Stimulated activated CD8-positive, alpha-beta memory T cell treated with anti-CD3 and anti-CD28 coated beads, Interleukin-12 subunit alpha, Interleukin-12 subunit beta, amount 100 ng/mL, for 4 hours (primary cell): ENCODE results near the gene UNC5CL.

Source experiments
- DNase-seq: peaks from one replicate; pipeline ENCODE4 v3.0.0-alpha.2; 2020; ENCODE audit warnings: low read depth

Gene UNC5CL

DNA sequence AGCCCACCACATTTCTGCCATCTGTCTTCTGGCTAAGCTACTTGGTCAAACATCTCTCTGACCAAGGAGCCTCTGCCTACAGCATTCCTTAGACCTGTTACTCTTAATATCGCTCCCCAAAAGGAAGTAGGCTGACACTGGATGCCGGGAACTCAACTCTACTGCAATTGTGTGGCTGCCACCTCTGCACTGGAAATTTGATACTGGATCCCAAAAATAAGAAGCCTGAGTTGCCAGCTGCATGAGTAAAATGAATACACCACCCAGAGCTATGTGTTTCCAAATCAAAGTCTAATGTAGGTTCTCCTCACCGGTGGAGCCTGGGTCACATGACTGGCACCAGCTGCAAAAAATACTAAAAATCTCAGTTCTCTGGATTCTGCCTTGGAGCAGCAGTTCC lies 36.9 kb downstream of the UNC5CL start:
- no peak for DNase-seq

DNA sequence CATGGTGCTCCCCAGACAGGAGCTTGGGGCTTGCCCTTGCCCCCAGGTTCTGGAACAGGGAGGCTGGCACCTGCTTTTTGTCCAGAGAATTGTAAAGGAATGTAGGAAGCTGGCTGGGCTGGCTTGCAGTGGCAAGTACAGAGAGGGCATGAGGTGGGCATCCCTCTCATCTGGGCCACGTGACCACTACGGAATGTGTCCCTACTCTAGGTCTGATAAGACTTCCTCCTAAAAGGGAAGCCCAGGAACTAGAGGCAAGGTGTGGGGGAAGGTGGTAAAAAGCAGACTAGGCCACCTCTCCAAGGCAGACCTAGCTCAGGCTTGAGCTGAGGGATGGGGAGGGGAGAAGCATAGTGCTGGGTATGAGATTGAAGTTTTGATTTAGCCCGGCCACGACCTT lies 38.8 kb downstream of the UNC5CL start:
- no peak for DNase-seq

- DNase-seq = no peak
Measured at GRCh38 chr6:40999569-40999968, 39.5 kb downstream of the UNC5CL start.

- no peak for DNase-seq
Measured at GRCh38 chr6:40998661-40999060, 40.4 kb downstream of the UNC5CL start.

- DNase-seq = no peak
Measured at GRCh38 chr6:40997234-40997957, 41.6 kb downstream of the UNC5CL start.

DNA sequence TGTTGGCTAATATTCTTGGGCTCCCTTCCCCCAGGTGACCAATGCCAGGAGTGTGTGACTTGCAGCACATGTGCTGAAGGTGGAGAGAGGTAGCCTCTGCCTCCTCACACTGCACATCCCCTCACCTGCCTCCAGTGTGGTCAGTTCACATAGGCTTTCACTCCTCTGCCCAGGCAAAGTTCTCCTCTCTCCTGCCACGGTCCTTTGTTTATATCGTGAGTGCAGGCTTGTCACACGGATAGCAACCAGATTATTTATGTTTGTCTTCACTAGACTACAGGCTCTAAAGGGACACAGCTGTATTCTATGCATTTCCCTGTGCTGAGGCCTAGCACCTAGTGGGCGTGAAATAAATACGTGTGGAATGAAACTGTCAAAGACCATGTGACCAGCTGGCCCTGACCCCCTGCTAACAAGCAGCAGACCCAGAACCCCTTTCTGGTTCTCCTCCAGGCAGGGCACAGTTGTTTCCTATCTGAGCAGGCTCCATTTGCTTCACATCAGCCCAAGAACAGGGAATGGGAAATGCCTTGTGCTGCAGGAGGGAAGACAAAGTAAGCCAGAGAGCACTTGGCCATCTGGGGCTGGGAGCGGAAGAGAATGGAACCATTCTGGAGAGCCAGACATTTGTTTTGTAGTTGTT lies 42.3 kb downstream of the UNC5CL start:
- no peak for DNase-seq

DNA sequence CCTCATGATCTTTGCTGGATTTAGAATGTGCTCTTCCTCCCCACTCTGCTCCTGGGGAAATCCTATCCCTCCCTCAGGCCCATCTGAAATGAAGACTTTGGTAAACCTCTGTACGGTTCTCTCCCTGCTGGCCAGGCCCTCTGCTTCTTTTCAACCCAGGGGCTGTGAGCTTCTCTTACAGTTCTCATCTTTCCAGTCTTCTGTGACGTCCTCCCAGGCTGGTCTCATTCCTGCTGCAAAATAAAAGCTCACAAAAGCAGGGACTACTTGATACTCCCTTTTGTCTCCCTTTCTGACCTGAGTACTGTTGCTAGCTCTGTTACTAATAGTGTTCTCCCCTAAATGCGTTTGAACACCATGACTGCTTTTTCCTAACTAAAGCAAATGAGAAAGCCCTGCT lies 46.3 kb downstream of the UNC5CL start:
- no peak for DNase-seq

GRCh38 chr6:40990301-40990700 lies 48.7 kb downstream of the UNC5CL start:
- no peak for DNase-seq

DNA sequence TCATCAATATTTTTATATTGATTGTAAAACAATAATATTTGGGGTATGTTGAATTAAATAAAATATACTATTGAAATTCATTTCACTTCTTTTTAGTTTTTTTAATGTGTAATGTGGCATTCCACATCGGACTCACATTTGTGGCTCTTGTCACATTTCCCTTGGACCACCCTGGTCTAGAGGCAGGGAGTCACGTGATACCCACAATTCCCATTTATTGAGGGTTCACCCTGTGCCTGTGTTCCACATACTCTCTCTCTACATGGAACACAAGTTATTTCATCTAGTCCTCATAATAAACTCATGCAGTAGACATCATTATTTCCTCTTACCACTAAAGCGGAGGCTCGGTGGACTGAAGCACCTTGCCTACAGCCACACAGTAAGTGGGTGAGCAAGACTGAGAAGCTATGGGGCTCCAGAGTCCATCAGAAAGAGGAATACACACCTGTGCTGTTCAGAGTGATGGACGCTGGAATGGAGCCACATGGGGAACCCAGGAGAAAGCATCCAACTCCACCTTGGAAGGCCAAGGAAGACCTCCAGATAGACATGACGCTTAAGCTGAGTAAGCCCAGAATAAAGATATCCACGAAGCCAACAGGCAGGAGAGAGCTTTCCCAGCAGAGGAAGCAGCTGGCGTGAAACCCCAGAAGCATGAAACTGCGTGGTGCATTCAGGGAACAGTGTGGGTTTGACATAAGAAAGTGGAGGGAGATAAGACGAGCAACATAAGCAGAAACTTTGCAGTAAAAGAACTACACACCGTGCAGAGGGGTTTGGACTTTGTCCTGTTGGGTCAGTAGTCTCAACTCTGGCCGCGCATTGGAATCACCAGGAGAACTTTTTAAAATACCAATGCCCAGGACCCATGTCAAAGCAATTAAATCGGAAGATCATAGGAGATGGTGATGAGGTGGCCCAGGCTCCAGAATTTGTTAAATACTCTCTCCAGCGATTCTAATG lies 49.5 kb downstream of the UNC5CL start:
- DNase-seq = no peak

GRCh38 chr6:40988634-40989033 lies 50.4 kb downstream of the UNC5CL start:
- no peak for DNase-seq

DNA sequence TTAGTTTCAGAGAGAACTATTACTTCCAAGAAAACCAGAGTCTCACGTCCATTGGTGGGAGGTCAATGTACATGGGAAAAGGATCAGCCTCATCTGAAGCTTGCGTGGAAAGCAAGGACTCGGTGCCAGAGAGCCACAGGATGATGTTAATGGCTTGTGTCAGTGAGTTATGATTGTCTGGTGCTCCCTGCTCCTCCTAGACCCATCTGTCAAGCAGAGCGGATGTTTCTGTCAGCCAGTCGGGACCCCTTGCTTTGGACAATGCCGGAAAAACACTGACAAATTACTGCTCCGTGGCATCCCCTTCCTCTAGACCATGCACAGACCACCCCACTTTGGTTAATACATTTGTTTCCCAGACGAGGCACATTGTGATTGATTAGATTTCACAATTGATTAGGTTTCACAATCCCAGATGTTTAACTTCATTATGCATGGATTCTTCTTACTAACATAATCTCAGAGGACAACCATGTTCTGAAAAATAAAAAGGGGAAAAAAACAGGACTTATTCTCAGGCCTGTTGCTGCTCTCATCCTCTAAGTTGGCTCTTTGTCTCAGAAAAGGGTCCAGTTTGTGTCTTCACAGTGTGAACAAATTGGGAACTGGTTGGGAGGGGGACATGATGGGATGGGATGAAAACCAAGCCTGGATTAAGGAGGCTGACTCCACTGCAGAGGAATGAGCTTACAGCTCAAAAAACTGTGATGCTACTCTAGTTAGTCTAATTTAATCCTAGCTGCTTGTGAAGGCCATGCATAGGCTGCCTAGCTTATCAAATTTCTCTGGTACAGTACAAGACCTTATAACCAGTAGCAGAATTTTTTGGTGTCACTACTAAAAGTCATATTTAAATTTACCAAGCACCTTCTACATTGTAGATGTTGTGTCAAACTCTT lies 51.9 kb downstream of the UNC5CL start:
- DNase-seq = no peak

GRCh38 chr6:40986364-40986763 lies 52.7 kb downstream of the UNC5CL start:
- DNase-seq = no peak

GRCh38 chr6:40983752-40984151 lies 55.3 kb downstream of the UNC5CL start:
- DNase-seq = no peak

GRCh38 chr6:40982917-40983316 lies 56.1 kb downstream of the UNC5CL start:
- no peak for DNase-seq

- DNase-seq = no peak
Measured at GRCh38 chr6:40978687-40979289, 60.2 kb downstream of the UNC5CL start.

GRCh38 chr6:40977695-40978094 lies 61.3 kb downstream of the UNC5CL start:
- DNase-seq = no peak

DNA sequence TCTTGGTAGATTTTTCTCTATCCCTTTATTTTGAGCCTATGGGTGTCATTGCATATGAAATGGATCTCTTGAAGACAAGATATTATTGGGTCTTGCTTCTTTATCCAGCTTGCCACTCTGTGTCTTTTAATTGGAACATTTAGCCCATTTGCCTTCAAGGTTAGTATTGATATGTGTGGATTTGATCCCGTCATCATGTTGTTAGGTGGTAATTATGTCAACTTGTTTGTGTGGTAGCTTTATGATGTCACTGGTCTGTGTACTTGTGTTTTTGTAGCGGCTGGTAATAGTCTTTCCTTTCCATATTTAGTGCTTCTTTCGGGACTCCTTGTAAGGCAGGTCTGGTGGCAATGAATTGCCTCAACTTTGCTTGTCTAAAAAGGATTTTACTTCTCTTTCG lies 61.9 kb downstream of the UNC5CL start:
- DNase-seq = no peak
